GM18508 (cell line): ENCODE data around the gene SLC16A1.
"Not testable (repeated sequence)": the region's sequence is repeated elsewhere in the genome, so short reads cannot be mapped to it uniquely, and the experiment has no call there.

ENCODE experiments used
- ATAC-seq: cut with Tn5 transposase; IDR thresholded peaks from one replicate; pipeline ENCODE4 v1.9.1; 2021; ENCODE audit warnings: moderate number of reproducible peaks; ENCODE audit not compliant: insufficient read depth, unreplicated experiment

SLC16A1 gene

GRCh38 chr1:112974646-112975045 is 18.6 kb upstream of the SLC16A1 start:
- ATAC-seq = no peak

- ATAC-seq = no peak
Observed at GRCh38 chr1:112973788-112974187, 17.8 kb upstream of the SLC16A1 start.

GRCh38 chr1:112971006-112971405 is 15.0 kb upstream of the SLC16A1 start:
- no peak for ATAC-seq

GRCh38 chr1:112964347-112964746 is 8.4 kb upstream of the SLC16A1 start:
- ATAC-seq = no peak

- ATAC-seq = no peak
Observed at GRCh38 chr1:112961072-112961471, 5.1 kb upstream of the SLC16A1 start.

- no peak for ATAC-seq
Observed at GRCh38 chr1:112960384-112960783, 4.4 kb upstream of the SLC16A1 start.

GRCh38 chr1:112958236-112958635 is 2.2 kb upstream of the SLC16A1 start:
- not testable (repeated sequence) for ATAC-seq

- peak; percentile 42 for ATAC-seq
Observed at GRCh38 chr1:112957133-112957812, 1.3 kb upstream of the SLC16A1 start.

- no peak for ATAC-seq
Observed at GRCh38 chr1:112956544-112957132, 642 bp upstream of the SLC16A1 start.

- peak; percentile 17 for ATAC-seq
Observed at GRCh38 chr1:112954945-112955772, 837 bp downstream of the SLC16A1 start.

GRCh38 chr1:112954017-112954650 is 1.9 kb downstream of the SLC16A1 start:
- no peak for ATAC-seq

- ATAC-seq = no peak
Observed at GRCh38 chr1:112950426-112950825, 5.6 kb downstream of the SLC16A1 start.

GRCh38 chr1:112946683-112947082 is 9.3 kb downstream of the SLC16A1 start:
- ATAC-seq = no peak

GRCh38 chr1:112939810-112940209 is 16.2 kb downstream of the SLC16A1 start:
- ATAC-seq = no peak

GRCh38 chr1:112938210-112938609 is 17.8 kb downstream of the SLC16A1 start:
- no peak for ATAC-seq

GRCh38 chr1:112937495-112937894 is 18.5 kb downstream of the SLC16A1 start:
- ATAC-seq = no peak

GRCh38 chr1:112937070-112937469 is 18.9 kb downstream of the SLC16A1 start:
- ATAC-seq = no peak

GRCh38 chr1:112935461-112936111 is 20.4 kb downstream of the SLC16A1 start:
- no peak for ATAC-seq

GRCh38 chr1:112934577-112934976 is 21.4 kb downstream of the SLC16A1 start:
- ATAC-seq = no peak

GRCh38 chr1:112933820-112934571 is 22.0 kb downstream of the SLC16A1 start:
- no peak for ATAC-seq
